Keratinocyte (primary cell): ENCODE results near the gene DLX4. TPM values are rescaled to one million over a fixed set of nuclear protein-coding genes. Genes with fewer than 3 reads are reported as not detected.

Experiments
- DNase-seq: peaks from one replicate; pipeline ENCODE4 v3.0.0-alpha.2; 2011; ENCODE audit warnings: low read depth, missing footprints, low spot score
- FAIRE-seq: peaks from 2 replicates; lab custom pipeline; 2011; peaks lifted over from hg19 to GRCh38; lab: Jason Lieb, UNC
- H2AFZ ChIP-seq: 2 replicates; pipeline ENCODE4 v1.6.0; 2012; ENCODE audit warnings: low read length, control low read depth, inconsistent platforms; ENCODE audit not compliant: control insufficient read depth
- H3K27ac ChIP-seq: 2 replicates; pipeline ENCODE4 v1.5.1; 2011; ENCODE audit warnings: low read length; ENCODE audit not compliant: control insufficient read depth, insufficient read depth
- H3K27me3 ChIP-seq: 3 replicates; pipeline ENCODE4 v1.6.0; 2011; ENCODE audit warnings: low read length; ENCODE audit not compliant: control insufficient read depth, insufficient read depth; ENCODE audit errors: extremely low read depth
- H3K36me3 ChIP-seq, 2 experiments: 2 replicates in 1 of 2; 3 replicates in 1 of 2; pipeline ENCODE4 v1.5.1; 2011; ENCODE audit warnings: low read length in 2 of 2, mild to moderate bottlenecking in 1 of 2; ENCODE audit not compliant: control insufficient read depth in 2 of 2, insufficient read depth in 2 of 2; ENCODE audit errors: extremely low read depth in 1 of 2
- H3K4me1 ChIP-seq: 3 replicates; pipeline ENCODE4 v1.5.1; 2011; ENCODE audit warnings: low read length; ENCODE audit not compliant: control insufficient read depth, insufficient read depth; ENCODE audit errors: extremely low read depth
- H3K4me2 ChIP-seq: 3 replicates; pipeline ENCODE4 v1.6.0; 2011; ENCODE audit warnings: low read depth, low read length; ENCODE audit not compliant: control insufficient read depth, insufficient read depth; ENCODE audit errors: extremely low read depth
- H3K4me3 ChIP-seq, 3 experiments: fragments of 200-600 bp in 1 of 3; sonication (generic) in 1 of 3; 2 replicates in 2 of 3; 3 replicates in 1 of 3; pipeline ENCODE4 v1.5.1; 2011 to 2016; ENCODE audit warnings: low read length in 3 of 3, mild to moderate bottlenecking in 3 of 3, control low read depth in 2 of 3, inconsistent platforms in 1 of 3, low read depth in 1 of 3, mixed read lengths in 1 of 3, mixed run types in 1 of 3, moderate library complexity in 1 of 3; ENCODE audit not compliant: control insufficient read depth in 2 of 3, insufficient read depth in 2 of 3; ENCODE audit errors: extremely low read depth in 1 of 3
- H3K79me2 ChIP-seq: 2 replicates; pipeline ENCODE4 v1.6.0; 2012; ENCODE audit warnings: low read length; ENCODE audit not compliant: control insufficient read depth, insufficient read depth
- H3K9ac ChIP-seq: 3 replicates; pipeline ENCODE4 v1.6.0; 2011; ENCODE audit warnings: low read length; ENCODE audit not compliant: control insufficient read depth, insufficient read depth; ENCODE audit errors: extremely low read depth
- H3K9me1 ChIP-seq: 3 replicates; pipeline ENCODE4 v1.6.0; 2011; ENCODE audit warnings: low read length; ENCODE audit not compliant: control insufficient read depth, insufficient read depth; ENCODE audit errors: extremely low read depth
- H3K9me3 ChIP-seq: 2 replicates; pipeline ENCODE4 v1.5.1; 2012; ENCODE audit warnings: low read depth, low read length; ENCODE audit not compliant: control insufficient read depth
- H4K20me1 ChIP-seq: 3 replicates; pipeline ENCODE4 v1.6.0; 2011; ENCODE audit warnings: low read length; ENCODE audit not compliant: control insufficient read depth, insufficient read depth; ENCODE audit errors: extremely low read depth
- CTCF ChIP-seq, 3 experiments: IDR thresholded peaks in 1 of 3; conservative IDR thresholded peaks in 1 of 3; optimal IDR thresholded peaks in 1 of 3; 2 replicates in 2 of 3; 3 replicates in 1 of 3; pipeline versions ENCODE3 to v1.5.1; 2011; ENCODE audit warnings: low read length in 3 of 3, mild to moderate bottlenecking in 3 of 3, moderate library complexity in 2 of 3, control low read depth in 1 of 3, inconsistent platforms in 1 of 3; ENCODE audit not compliant: insufficient read depth in 2 of 3; ENCODE audit errors: extremely low read depth in 1 of 3
- EZH2 ChIP-seq: IDR thresholded peaks from one replicate; pipeline ENCODE4 v1.6.1; 2012; ENCODE audit warnings: inconsistent platforms, mild to moderate bottlenecking, low read length, moderate library complexity
- dilution Hi-C: fragments of 300-500 bp; cut with MboI; formaldehyde crosslinking; loops from one replicate; pipeline ENCODE4 v1.7.0; 2020; ENCODE audit warnings: low sequenced_read_pairs; ENCODE audit not compliant: extremely low pct_ligation_motif_present
- polyA plus RNA-seq, 5 experiments: library from polyadenylated mRNA; depleted of rRNA in 3 of 5; stranded (reverse) in 3 of 5; stranded (forward) in 1 of 5; unstranded in 1 of 5; fragments of >200 nt; gene quantifications; 1 replicate in 1 of 5; 2 replicates in 3 of 5; 3 replicates in 1 of 5; pipeline versions ENCODE4 v1.2.1 to v1.2.3, GENCODE V29; 2011 to 2012; ENCODE audit warnings: missing spikeins in 2 of 5, low read depth in 1 of 5, low replicate concordance in 1 of 5

The DLX4 gene
- polyA plus RNA-seq, 1 donor (not counting 4 experiments of a cell fraction or from before 2014, with no cell fraction given) = 0.18 TPM

GRCh38 chr17:50021681-50022370 lies 52.8 kb downstream of the DLX4 start:
- TF ChIP-seq EZH2 = no peak
- no peak for TF ChIP-seq CTCF (optimal IDR thresholded peaks at IDR 0.05 in 1 of 3, IDR thresholded peaks at IDR 0.05 in 1 of 3, conservative IDR thresholded peaks at IDR 0.05 in 1 of 3; ENCODE audit: extremely low read depth in 1 of 3, insufficient read depth in 2 of 3, low read length in 3 of 3)
- Histone ChIP-seq H3K27ac (no peak overlapping the region), H3K79me2 (no peaks in the 10 kb centered on the region), H3K4me2 (no peak overlapping the region), H3K27me3 (no peaks in the 10 kb centered on the region), H3K4me3 (no peak overlapping the region), H2AFZ (no peak overlapping the region), H3K9ac (no peak overlapping the region), H3K9me1 (no peaks in the 10 kb centered on the region), H3K36me3 (no peaks in the 10 kb centered on the region), H4K20me1 (no peaks in the 10 kb centered on the region), H3K4me1 (peaks cover 14% of the 10 kb centered on the region), H3K9me3 (peaks cover 13% of the 10 kb centered on the region)
- FAIRE-seq (no peak), DNase-seq (no peak)
- dilution Hi-C loops = no loop called here

GRCh38 chr17:50022463-50023130 lies 53.6 kb downstream of the DLX4 start:
- peaks cover 18% of the 10 kb centered on the region for H3K4me1 ChIP-seq
- no peak overlapping the region for H3K27ac ChIP-seq
- dilution Hi-C loops = no loop called here

More at GRCh38 chr17:50022463-50023130, 53.6 kb downstream of the DLX4 start:
- Histone ChIP-seq H3K36me3 (no peaks in the 10 kb centered on the region), H3K9ac (no peak overlapping the region), H2AFZ (no peak overlapping the region), H3K79me2 (no peaks in the 10 kb centered on the region), H3K4me3 (no peak overlapping the region), H4K20me1 (no peaks in the 10 kb centered on the region), H3K27me3 (no peaks in the 10 kb centered on the region), H3K4me2 (no peak overlapping the region), H3K9me3 (peaks cover 13% of the 10 kb centered on the region), H3K9me1 (no peaks in the 10 kb centered on the region)
- no peak for FAIRE-seq
- no peak for DNase-seq
- TF ChIP-seq CTCF (optimal IDR thresholded peaks at IDR 0.05 in 1 of 3, IDR thresholded peaks at IDR 0.05 in 1 of 3, conservative IDR thresholded peaks at IDR 0.05 in 1 of 3; ENCODE audit: extremely low read depth in 1 of 3, insufficient read depth in 2 of 3, low read length in 3 of 3) (no peak), EZH2 (no peak)
